ENCODE measurements around the gene SPACA4.

DNA sequence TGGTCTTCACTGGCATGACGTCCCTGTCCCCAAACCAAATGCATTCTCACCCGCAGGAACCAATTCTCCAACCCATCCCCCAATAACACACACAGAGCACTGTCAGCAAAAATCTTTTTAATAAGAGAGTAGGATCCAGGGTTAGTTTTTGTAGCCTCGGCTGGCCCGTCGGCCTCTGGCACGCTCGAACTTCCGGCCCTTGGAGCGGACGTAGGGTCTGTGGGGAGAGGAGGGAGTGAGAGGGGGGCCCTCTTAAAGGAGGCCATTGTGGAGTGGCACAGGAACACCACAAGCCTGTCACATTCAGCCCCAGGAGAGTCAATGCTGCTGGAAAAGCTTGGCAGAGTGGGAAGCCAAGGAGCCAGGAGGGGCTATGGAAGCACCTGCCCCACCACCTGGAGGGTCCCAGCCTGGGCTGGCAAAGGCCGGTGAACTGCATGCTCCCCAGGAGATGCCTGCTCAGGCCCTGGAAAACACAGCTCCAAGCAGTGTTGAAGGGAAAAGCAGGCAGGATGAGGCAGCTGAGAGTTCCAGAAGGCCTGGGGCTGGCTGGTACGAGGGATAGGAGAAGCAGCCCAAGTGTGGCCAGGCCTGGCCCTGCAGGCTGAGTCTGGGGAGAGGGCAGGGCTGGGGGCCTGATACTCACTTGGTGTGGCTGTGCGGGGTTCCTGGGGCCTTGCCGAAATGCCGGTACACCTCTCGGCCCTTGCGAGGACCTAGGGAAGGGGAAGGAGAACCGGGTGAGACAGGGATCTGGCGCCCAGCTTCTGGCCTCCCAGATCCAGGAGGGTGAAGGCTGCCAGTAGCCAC, 8.9 kb downstream of the SPACA4 start:
- TF ChIP-seq ZNF8 (CRISPR knock-in tag; IDR thresholded peaks at IDR 0.05) (no peak), ZNF70 (CRISPR knock-in tag; IDR thresholded peaks at IDR 0.05) (no peak), RARB (CRISPR knock-in tag; IDR thresholded peaks at IDR 0.05) (no peak), ZFP30 (CRISPR knock-in tag; IDR thresholded peaks at IDR 0.05) (no peak), GLIS3 (CRISPR knock-in tag; IDR thresholded peaks at IDR 0.05) (no peak)
- TF ChIP-seq, protein P1, sequence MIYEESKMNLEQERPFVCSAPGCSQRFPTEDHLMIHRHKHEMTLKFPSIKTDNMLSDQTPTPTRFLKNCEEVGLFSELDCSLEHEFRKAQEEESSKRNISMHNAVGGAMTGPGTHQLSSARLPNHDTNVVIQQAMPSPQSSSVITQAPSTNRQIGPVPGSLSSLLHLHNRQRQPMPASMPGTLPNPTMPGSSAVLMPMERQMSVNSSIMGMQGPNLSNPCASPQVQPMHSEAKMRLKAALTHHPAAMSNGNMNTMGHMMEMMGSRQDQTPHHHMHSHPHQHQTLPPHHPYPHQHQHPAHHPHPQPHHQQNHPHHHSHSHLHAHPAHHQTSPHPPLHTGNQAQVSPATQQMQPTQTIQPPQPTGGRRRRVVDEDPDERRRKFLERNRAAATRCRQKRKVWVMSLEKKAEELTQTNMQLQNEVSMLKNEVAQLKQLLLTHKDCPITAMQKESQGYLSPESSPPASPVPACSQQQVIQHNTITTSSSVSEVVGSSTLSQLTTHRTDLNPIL (CRISPR knock-in tag; IDR thresholded peaks at IDR 0.05; ENCODE audit: low read depth) = no peak
- TF ChIP-seq, protein P2, sequence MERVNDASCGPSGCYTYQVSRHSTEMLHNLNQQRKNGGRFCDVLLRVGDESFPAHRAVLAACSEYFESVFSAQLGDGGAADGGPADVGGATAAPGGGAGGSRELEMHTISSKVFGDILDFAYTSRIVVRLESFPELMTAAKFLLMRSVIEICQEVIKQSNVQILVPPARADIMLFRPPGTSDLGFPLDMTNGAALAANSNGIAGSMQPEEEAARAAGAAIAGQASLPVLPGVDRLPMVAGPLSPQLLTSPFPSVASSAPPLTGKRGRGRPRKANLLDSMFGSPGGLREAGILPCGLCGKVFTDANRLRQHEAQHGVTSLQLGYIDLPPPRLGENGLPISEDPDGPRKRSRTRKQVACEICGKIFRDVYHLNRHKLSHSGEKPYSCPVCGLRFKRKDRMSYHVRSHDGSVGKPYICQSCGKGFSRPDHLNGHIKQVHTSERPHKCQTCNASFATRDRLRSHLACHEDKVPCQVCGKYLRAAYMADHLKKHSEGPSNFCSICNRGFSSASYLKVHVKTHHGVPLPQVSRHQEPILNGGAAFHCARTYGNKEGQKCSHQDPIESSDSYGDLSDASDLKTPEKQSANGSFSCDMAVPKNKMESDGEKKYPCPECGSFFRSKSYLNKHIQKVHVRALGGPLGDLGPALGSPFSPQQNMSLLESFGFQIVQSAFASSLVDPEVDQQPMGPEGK (CRISPR knock-in tag; IDR thresholded peaks at IDR 0.05; ENCODE audit: borderline replicate concordance) = no peak

Data from SK-N-SH treated with all-trans-retinoic acid at 6 μM for 48 hours (cell line).